ENCODE data around the gene ZNF358. TPM values are rescaled to one million over a fixed set of nuclear protein-coding genes. Genes with fewer than 3 reads are reported as not detected.

Gene ZNF358
- total RNA-seq, 1 donor: 33.9 TPM

DNA sequence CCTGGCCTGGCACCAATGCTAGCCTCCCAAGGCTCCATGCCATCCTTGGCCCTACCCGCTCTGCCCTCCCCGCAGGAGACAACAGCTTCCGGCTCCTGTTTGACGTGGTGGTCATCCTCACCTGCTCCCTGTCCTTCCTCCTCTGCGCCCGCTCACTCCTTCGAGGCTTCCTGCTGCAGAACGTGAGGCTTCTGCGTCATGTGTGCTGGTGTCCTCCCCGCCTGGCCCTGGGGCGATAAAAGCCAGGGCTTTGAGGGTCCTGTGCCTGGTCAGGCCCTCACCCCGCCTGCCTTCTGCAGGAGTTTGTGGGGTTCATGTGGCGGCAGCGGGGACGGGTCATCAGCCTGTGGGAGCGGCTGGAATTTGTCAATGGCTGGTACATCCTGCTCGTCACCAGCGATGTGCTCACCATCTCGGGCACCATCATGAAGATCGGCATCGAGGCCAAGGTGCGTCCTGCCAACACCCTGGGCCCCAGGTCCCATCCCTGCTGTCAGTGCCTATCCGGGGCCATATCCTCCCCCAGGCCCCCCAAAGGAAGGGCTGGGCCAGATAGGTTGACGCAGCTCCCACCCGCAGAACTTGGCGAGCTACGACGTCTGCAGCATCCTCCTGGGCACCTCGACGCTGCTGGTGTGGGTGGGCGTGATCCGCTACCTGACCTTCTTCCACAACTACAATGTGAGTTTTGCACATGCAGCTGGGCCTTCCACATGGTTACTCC, 12.8 kb downstream of the ZNF358 start:
- DNase-seq (ENCODE audit: low read depth): no peak
- TF ChIP-seq, protein P1, sequence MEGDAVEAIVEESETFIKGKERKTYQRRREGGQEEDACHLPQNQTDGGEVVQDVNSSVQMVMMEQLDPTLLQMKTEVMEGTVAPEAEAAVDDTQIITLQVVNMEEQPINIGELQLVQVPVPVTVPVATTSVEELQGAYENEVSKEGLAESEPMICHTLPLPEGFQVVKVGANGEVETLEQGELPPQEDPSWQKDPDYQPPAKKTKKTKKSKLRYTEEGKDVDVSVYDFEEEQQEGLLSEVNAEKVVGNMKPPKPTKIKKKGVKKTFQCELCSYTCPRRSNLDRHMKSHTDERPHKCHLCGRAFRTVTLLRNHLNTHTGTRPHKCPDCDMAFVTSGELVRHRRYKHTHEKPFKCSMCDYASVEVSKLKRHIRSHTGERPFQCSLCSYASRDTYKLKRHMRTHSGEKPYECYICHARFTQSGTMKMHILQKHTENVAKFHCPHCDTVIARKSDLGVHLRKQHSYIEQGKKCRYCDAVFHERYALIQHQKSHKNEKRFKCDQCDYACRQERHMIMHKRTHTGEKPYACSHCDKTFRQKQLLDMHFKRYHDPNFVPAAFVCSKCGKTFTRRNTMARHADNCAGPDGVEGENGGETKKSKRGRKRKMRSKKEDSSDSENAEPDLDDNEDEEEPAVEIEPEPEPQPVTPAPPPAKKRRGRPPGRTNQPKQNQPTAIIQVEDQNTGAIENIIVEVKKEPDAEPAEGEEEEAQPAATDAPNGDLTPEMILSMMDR (IDR thresholded peaks at IDR 0.05; ENCODE audit: insufficient read depth, low read length): no peak
- H3K4me3 ChIP-seq (ENCODE audit: low read depth, low read length): no peak overlapping the region

DNA sequence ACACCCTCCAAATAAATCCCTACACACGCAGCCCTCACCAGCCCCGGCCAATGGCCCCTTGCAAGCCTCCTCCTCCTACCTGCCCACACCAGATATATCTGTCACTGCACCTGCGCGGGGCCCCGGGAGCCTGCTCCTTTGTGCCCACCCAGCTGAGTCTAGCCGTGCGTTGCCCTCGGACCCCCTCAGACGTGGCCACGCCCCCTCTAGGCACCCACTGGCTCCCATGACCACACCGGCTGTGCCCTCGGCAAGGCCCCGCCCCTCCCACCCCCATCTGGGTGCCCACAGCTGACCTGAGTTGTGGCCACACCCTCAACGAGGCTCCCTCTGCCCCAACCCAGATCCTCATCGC, 13.3 kb downstream of the ZNF358 start:
- TF ChIP-seq, protein P1 (IDR thresholded peaks at IDR 0.05; ENCODE audit: insufficient read depth, low read length): no peak
- DNase-seq (ENCODE audit: low read depth): no peak
- no peak overlapping the region for H3K4me3 ChIP-seq (ENCODE audit: low read depth, low read length)

DNA sequence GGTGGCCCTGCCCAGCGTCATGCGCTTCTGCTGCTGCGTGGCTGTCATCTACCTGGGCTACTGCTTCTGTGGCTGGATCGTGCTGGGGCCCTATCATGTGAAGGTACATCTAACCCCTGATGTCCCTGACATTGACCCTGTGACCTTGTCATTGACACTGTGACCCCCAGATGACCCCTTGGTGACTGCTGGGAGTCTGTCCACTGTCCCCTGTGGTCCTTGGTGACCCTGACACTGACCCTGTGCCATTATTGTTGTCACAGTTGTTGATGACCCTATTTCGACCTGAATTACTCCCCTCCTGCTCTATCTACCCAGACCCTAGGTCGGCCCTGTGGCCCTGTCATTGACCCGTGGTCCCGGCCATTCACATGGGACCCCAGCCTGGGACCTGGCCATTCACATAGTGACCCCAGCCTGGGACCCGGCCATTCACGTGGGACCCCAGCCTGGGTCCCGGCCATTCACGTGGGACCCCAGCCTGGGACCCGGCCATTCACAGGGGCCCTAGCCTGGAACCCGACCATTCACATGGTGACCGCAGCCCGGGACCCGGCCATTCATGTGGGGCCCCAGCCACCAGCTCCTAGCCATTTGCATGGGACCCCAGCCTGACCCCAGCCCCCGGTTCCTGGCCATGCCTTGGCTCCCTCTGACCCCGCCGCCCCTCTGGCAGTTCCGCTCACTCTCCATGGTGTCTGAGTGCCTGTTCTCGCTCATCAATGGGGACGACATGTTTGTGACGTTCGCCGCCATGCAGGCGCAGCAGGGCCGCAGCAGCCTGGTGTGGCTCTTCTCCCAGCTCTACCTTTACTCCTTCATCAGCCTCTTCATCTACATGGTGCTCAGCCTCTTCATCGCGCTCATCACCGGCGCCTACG, 13.9 kb downstream of the ZNF358 start:
- H3K4me3 ChIP-seq (ENCODE audit: low read depth, low read length): no peak overlapping the region
- TF ChIP-seq, protein P1 (IDR thresholded peaks at IDR 0.05; ENCODE audit: insufficient read depth, low read length): no peak
- DNase-seq (ENCODE audit: low read depth): no peak

DNA sequence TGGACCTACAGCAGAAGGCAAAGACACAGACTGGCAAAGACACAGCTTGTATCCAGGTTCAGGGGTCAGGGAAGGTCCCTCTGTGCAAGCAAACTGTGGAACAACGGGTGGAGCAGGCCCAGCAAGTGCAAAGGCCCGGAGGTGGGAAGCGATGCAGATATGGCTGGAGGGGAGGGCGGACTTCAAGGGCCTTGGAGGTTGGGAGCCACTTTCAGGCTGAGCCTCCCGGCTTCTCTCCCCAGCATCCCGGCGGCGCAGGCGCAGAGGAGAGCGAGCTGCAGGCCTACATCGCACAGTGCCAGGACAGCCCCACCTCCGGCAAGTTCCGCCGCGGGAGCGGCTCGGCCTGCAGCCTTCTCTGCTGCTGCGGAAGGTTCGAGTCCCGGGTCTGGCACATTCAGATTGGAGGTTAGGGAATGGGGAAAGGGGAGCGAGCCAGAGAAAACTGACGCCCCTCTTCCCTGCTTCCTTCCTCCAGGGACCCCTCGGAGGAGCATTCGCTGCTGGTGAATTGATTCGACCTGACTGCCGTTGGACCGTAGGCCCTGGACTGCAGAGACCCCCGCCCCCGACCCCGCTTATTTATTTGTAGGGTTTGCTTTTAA, 17.5 kb downstream of the ZNF358 start:
- peak; percentile 74 for DNase-seq (ENCODE audit: low read depth)

DNA sequence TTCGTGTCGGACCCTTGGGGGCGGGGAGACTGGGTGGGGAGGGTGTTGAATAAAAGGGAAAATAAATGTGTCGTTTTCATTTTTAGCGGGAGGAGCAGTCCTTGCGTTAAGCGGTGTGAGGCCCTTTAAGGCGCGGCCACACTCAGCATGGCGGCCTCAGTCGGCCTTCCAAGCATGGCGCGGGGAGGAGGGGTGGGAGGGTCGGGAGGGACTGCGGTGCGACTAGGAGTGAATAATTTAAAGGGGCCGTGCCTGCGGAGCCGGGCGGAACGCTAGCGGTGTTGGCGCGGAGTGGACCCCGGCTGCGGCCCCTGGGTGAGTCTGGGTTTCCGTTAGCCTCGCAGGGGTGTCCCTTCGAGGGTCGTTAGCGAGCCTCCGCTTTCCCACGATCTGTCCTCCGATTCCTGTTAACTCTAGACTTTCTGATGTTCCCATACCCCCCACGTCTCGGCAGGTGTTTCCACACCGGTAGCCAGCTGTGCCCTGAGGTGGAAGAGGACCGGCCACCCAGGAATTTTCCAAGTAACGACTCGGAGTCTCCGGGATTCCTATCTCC, 18.1 kb downstream of the ZNF358 start:
- TF ChIP-seq, protein P1 (IDR thresholded peaks at IDR 0.05; ENCODE audit: insufficient read depth, low read length): no peak
- H3K4me3 ChIP-seq (ENCODE audit: low read depth, low read length): peak overlapping the region; percentile 99
- DNase-seq (ENCODE audit: low read depth): peak; percentile 87

More for the DNA sequence above, 17.5 kb downstream of the ZNF358 start:
- TF ChIP-seq, protein P1 (IDR thresholded peaks at IDR 0.05; ENCODE audit: insufficient read depth, low read length): no peak
- peak overlapping the region; percentile 99 for H3K4me3 ChIP-seq (ENCODE audit: low read depth, low read length)

DNA sequence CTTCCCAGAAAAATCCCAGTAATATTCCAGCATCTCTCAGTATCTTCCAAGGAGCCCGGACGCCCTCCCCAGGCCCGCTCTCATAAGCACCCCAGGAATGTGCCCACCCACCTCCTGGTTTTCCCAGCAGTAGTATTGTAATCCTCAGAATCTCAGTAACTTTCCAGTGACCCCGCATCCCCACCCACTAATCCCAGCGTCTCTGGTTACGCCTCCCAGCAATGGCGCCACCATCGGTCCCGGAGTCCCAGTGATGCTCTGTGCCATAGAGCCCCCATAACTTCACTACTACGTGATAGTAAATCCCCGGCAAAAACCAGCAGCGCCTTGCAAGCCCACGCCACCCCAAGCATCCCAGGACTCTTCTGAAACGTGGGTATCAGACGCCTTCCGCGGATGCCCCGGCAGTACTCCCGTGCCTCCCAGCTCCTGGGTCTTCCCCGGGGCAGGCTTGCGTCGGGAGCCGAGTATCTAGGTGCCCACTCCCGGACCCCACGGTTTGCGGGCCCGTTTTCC, 18.7 kb downstream of the ZNF358 start:
- TF ChIP-seq, protein P1 (IDR thresholded peaks at IDR 0.05; ENCODE audit: insufficient read depth, low read length): no peak
- peak overlapping the region; percentile 99 for H3K4me3 ChIP-seq (ENCODE audit: low read depth, low read length)
- DNase-seq (ENCODE audit: low read depth): peak; percentile 82
